NCI-H2029 (cell line): ENCODE results near the gene ZNF765.
A peak's percentile ranks its signal among the peaks of the same experiment; 100 is the strongest.
"Not testable (repeated sequence)": the region's sequence is repeated elsewhere in the genome, so short reads cannot be mapped to it uniquely, and the experiment has no call there.

Experiments used
- DNase-seq: peaks from one replicate; lab custom pipeline; 2025; lab: John Stamatoyannopoulos, UW

Gene ZNF765

DNA sequence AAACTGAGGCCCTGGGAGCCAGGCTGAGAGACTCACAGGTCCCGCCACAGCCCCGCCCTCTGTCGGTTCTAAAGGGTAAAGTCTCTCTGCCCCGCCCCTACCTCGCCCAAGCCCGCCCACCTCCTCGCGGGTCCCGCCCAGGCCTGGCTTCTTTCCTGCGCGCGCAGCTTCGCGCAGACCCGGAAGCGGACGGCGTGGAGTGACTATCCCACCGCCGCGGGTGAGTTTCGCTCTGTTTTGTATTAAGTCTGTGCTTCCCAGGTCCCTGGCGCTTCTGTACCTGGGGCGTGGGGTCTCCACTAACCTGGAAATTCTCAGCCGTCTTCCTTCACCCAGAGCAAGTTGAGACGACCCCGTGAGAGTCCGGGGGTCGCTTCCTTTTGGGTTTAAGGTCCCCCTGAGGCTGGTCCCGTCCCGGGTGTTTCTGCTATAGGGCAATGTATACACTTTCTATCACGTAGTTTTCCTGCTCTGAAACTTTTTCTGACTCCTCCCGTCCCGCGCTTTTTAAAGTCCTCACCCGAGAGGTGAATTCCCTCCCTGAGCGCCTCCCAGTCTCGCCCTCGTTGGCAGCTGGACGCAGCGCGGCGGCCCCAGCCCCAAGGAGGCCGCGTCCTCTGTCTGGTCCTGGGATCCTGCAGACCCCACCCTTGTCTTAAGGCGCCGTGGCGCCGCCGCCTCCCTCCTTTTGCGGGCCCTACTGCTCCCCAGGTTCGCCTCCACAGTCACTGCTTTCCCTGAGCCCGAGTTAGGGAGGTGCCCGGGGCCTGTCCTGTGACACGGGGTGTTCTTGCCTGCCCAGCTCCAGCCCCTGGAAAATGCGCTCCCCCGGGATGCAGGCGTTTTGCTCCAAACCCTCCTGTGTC lies at the start of gene ZNF765:
TSS of gene ZNF765 (plus strand) at position 176 of the 866 bp plus-strand sequence. CDS start 2,867 bp downstream, outside the sequence.
- DNase-seq: peak; percentile 88

DNA sequence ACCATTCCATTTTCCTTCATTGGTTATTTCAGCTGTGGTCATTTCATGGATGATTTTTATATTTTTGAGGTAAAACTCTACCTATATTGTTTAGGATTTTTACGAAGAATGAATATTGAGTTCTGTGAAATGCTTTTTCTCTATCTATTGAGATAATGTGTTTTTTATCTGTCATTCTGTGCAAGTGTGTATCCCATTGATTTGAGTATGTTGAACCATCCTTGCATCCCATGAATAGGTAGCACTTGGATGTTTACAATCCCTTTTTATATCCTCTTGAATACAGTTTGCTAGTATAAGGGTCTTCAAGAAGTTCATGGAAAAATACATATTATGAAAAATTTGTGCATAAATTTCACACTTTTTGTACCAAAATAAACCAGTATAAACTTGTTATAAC lies 39.2 kb upstream of the ZNF765 start:
- DNase-seq: no peak

DNA sequence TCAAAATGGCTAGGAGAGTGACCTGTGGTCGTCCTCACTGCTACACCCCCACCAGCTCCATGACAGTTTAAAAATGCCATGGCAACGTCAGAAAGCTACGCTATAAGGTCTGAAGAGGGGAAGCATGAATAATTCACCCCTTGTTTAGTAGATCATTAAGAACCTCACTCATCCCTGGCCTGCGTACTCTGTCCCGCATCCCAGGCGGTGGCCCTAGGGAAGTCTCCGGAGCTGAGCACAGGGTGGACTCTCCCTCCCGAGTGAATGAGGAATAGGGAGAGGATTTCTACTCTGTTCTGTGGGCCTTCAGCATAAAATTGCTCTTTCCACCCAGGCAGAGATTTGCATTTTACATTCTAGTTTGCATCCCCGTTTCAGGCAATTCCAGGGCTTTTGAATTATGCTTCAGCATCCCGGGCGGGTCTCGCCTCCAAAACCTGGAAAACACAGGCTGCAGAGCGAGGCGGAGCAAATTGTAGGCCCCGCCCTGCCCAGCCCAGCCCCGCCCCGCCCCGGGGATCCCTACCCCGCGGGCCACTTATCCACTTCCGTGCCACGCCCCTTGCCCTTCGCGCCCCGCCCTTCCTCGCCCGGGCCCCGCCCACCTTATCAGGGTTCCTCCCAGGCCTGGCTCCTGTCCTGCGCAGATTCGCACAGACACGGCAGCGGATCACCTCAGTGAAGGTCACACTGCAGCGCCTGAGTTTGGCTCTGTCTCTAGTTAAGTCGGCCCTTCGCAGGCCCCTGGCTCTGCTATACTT lies 36.9 kb upstream of the ZNF765 start:
- no peak for DNase-seq

DNA sequence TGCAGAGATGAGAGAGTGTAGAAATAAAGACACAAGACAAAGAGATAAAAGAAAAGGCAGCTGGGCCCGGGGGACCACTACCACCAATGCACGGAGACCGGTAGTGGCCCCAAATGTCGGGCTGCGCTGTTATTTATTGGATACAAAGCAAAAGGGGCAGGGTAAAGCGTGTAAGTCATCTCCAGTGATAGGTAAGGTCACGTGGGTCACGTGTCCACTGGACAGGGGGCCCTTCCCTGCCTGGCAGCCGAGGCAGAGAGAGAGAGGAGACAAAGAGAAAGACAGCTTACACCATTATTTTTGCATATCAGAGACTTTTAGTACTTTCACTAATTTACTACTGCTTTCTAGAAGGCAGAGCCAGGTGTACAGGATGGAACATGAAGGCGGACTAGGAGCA lies 34.9 kb upstream of the ZNF765 start:
- not testable (repeated sequence) for DNase-seq

DNA sequence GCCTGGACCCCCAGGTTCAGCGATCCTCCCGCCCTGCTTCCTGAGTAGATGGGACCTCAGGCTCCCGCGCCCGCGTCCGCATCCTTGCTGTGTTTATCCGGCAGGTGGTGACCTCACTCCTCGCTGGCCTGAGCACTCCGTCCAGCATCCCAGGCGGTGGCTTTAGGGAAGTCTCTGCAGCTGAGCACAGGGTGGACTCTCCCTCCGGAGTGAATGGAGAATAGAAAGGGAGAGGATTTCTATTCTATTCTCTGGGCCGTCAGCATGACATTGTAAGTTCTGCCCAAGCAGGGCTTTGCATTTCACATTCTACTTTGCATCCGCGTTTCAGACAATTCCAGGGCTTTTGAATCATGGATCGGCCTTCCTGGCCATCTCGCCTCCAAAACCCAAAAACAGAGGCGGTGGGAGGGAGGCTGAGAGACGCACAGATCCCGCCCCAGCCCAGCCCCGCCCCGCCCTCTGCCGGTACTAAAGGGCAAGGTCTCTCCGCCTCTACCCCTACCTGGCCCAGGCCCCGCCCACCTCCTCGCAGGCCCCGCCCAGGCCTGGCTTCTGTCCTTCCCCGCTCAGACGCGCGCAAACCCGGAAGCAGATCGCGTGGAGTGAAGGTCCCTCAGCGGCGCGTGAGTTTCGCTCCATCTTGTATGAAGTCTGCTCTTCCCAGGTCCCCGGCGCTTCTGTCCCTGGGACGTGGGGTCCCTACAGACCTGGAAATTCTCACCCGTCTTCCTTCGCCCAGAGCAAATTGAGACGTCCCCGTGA lies 29.6 kb upstream of the ZNF765 start, which contains the start of gene ZNF525:
TSS of gene ZNF525 (plus strand) at position 572 of the 765 bp plus-strand sequence. CDS start 6,577 bp downstream, outside the sequence.
- DNase-seq: peak; percentile 83

DNA sequence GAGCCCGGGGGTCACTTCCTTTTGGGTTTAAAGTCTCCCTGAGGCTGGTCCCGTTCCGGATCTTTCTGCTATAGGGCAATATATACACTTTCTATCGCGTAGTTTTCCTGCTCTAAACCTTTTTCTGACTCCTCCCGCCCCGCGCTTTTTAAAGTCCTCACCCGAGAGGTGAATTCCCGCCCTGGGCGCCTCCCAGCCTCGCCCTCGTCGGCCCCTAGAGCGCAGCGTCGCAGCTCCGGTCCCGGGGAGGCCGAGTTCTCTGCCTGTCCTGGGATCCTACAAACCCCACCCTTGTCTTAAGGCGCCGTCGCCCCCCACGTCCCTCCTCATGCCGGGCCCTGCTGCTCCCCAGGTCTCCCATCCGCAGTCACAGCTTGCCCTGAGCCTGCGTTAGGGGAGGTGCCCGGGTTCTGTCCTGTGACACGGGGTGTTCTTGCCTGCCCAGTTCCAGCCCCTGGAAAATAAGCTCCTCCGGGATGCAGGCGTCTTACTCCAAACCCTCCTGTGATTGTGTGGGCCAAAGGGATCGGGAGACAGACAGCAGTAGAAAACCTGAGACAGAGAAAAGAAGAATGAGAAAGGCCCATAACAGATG lies 29.0 kb upstream of the ZNF765 start:
- DNase-seq: peak; percentile 31

DNA sequence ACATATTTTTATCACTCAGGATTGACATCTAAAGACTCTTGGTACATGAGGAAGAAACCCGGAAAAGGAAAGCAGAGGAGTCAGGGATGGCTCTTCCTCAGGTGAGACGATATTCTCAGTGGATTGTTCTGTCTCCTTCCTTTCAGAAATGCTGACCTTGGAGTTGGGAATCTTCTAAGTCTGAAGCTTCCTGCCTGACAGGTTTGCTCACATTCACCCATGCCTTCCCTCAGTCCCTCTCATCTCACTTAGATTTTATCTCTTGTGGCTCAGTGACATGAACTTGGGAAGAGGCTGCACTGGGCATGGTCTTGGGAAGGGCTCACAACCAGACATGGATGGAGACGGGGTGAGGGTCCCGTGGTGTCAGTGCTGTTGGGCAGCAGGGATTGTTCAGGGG lies 22.8 kb upstream of the ZNF765 start:
- DNase-seq: no peak

DNA sequence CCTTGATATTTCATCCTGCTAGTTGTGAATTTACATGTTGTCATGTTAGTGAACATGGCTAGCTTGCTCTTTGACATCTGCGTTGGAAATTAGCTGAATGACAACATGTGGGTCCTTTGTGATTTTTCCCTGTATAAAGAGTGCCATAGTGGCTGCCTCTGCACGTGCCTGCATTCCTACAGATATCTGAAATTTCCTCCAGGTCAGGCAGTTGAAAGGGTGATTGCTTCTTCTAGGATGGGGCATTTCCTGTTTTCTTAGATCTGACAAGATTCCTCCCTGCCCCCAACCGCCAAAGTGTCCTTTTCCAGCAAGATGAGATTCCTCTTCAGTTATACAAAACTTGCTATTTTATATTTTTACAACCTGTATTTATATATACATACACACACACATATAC lies 20.7 kb upstream of the ZNF765 start:
- DNase-seq: no peak

DNA sequence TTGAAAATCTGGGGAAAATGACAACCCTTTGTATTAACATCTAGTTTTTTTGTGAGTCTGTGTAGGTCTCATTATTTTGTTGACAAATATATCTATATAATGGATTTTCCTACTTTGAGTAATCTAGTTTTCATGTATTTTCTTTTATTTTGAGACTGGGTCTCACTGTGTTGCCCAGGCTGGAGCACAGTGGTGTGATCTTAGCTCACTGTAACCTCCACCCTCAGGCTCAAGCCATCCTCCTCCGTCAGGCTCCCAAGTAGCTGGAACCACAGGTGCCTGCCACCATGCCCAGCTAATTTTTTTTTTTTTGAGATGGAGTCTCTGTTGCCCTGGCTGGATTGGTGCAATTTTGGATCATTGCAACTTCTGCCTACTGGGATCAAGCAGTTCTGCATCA lies 20.2 kb upstream of the ZNF765 start:
- DNase-seq: no peak

DNA sequence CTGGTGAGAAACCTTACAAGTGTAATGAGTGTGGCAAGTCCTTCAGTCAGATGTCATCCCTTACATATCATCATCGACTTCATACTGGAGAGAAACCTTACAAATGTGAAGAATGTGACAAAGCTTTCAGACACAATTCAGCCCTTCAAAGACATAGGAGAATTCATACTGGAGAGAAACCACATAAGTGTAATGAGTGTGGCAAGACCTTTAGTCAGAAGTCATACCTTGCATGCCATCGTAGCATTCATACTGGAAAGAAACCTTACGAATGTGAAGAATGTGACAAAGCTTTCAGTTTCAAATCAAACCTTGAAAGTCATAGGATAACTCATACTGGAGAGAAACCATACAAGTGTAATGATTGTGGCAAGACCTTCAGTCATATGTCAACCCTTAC lies 13.6 kb upstream of the ZNF765 start:
- no peak for DNase-seq

DNA sequence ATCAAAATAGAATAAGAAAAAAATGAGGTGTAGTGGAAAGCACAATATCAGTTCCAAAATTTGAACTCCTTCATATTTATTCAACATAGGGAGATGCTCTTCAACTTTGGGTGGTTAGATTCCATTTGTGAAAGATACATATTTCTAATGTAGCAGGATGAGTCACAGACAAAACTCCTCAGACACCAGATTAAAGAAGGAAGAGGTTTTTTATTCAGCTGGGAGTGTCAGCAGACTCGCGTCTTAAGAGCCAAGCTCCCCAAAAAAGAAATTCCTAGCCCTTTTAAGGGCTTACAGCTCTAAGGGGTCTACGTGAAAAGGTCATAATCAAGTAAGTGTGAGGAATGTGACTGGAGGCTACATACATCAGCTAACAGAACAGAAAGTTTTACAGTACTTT lies 6.8 kb upstream of the ZNF765 start:
- DNase-seq: no peak

DNA sequence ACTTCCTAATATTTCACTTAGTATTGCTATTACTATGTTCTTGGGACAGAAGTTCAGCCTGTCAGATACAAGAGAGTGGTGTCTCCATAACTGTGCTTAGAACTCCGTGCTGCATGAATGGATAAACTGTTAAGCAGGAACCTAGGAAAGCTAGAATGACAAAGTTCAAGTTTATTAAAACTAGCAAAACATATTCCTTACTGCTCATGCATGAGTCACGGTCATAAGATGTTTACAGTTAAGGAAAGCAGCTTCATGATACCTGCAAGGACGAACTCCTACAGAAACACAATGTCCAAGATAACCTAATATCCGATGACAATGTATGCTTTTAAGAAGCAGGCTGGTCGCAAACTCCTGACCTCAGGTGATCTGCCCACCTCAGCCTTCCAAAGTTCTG lies 6.0 kb upstream of the ZNF765 start:
- DNase-seq: no peak

DNA sequence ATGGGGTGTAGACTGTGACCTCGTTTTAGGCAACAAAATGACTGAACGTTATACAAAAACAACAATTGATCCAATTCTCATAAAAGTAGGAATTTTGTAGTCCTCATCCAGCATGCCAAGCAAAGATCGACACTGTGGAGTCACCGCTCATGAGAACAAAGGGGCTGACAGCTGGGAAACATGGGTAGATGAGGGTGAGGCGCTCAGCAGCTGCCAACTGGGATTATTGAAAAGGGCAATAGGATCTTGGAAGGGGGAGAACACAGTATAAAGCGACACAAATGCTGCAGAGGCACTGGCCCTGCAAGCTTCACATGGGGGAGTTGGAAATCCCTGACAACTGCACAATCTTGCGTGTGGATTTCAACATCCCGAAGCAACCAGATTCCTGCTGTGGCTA lies 5.4 kb upstream of the ZNF765 start:
- DNase-seq: no peak

DNA sequence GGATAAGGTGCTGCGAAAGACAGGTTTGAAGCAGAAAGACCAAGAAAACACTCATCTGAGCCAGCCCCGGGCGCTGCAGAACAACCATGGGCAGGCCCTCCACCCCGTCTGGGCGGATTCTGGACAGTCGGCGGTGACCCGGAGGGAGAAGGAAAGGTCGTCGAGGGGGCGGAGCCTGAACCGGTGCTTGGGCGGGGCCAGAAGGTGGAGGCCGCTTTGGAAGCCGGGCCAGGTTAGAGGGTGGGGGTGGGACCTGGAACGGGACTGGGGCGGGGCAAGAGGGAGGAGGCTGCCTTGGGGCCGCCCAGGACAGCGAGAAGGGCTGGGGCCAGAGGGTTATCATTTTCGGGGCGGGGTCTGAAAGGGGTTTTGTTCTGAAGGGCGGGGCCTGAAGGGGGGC lies 5.0 kb upstream of the ZNF765 start:
- DNase-seq: no peak

DNA sequence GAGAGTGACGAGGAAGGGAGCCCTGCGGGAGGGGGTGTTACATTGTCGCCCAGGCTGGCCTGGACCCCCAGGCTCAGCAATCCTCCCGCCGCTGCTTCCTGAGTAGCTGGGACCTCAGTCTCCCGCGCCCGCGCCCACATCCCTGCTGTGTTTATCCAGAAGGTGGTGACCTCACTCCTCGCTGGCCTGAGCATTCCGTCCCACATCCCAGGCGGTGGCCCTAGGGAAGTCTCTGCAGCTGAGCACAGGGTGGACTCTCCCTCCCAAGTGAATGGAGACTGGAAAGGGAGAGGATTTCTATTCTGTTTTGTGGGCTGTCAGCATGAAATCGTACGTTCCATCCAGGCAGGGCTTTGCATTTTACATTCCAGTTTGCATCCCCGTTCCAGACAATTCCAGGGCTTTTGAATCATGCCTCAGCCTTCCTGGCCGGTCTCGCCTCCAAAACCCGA lies 401 bp upstream of the ZNF765 start:
- DNase-seq: no peak

DNA sequence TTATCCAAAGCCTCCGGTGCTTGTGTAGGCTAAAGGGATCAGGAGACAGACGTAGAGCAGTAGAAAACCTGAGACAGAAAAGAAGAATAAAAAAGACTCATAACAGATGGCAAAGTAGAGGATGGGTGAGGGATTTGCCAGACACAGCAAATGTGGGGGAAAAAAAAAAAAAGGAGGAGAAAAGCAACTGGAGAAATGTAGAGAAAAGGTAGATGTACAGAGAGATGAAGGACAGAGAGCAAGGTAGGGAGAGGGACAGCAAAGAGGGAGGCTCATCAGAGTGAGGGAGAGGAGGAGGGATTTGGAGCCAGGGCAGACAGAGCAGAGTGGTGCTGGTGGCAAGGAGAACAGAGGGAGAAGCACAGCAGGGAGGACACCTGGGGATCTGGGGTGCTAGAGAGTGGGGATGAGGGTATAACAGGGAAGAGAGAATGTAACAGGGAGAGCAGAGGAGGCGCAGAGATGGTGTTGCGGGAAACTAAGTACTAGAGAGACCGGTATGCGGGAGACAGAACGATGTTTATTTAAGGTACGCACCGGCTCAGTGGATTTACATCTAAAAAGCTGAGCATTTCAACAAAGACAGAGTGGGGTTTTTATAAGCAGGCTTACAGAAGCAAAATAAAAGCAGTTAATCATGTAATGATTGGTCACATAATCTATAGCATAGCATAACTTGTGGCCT lies 1.0 kb downstream of the ZNF765 start:
- DNase-seq: not testable (repeated sequence)

DNA sequence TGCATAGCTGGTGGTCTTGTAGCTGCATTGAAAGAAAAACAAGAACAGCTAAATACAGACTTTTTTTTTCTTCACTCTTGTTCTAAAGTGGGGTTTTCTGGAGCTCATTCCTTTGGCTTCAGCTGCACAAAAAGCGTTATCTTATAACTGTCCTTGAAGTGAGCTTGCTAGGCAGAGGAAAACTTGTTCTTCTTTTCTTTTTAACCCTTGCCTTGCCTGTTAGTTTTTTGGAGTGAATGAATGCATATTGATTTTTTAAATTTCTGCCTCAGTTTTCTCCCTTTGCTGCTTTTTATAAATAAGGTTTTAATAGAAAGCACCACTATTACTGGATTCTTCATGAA lies 1.5 kb downstream of the ZNF765 start:
- no peak for DNase-seq

DNA sequence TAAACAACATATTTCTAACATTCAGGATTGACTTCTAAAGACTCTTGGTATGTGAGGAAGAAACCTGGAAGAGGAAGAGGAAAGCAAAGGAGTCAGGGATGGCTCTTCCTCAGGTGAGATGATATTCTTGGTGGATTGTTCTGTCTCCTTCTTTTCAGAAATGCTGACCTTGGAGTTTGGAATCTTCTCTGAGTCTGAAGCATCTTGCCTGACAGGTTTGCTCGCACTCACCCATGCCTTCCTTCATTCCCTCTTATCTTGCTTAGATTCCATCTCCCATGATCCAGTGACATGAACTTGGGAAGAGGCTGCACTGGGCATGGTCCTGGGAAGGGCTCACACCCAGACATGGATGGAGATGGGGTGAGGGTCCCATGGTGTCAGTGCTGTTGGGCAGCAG lies 3.0 kb downstream of the ZNF765 start:
- not testable (repeated sequence) for DNase-seq

DNA sequence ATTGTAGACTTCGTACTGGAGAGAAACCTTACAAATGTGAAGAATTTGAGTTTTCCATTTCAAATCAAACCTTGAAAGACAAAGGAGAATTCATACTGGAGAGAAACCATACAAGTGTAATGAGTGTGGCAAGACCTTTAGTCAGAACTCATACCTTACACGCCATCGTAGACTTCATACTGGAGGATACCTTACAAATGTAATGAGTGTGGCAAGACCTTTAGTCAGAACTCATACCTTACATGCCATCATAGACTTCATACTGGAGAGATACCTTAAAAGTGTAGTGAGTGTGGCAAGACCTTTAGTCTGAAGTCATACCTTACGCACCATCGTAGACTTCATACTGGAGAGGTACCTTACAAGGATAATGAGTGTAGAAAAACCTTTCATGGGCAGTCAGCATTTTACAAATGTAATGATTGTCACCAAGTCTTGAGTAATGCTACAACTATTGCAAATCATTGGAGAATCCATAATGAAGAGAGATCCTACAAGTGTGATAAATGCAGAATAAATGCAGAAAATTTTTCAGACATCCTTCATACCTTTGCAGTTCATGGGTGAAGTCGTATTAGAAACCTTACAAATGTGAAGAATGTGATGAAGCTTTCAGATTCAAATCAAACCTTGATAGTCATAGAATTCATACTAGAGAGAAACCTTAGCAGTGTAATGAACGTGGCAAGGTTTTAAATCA lies 14.7 kb downstream of the ZNF765 start:
- no peak for DNase-seq

DNA sequence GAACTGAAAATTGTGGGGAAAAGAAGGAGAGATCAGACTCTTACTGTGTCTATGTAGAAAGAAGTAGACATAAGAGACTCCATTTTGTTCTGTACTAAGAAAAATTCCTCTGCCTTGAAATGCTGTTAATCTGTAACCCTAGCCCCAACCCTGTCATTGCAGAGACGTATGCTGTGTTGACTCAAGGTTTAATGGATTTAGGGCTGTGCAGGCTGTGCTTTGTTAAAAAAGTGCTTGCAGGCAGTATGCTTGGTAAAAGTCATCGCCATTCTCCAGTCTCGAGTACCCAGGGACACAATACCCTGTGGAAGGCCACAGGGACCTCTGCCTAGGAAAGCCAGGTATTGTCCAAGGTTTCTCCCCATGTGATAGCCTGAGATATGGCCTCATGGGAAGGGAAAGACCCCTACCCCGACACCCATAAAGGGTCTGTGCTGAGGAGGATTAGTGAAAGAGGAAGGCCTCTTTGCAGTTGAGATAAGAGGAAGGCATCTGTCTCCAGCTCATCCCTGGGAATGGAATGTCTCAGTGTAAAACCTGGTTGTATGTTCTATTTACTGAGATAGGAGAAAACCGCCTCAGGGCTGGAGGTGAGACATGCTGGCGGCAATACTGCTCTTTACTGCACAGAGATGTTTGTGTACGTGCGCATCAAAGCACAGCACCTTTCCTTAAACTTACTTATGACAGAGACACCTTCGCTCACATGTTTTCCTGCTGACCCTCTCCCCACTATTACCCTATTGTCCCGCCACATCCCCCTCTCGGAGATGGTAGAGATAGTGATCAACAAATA lies 25.8 kb downstream of the ZNF765 start:
- not testable (repeated sequence) for DNase-seq
